A549 (cell line): ENCODE results near the gene CCNJ. TPM values are rescaled to one million over a fixed set of nuclear protein-coding genes. Genes with fewer than 3 reads are reported as not detected.

Experiments used
- ATAC-seq, 2 experiments: fragments of 200-7000 bp in 1 of 2; fragments of >200 bp in 1 of 2; cut with Nextera tagmentation in 1 of 2; cut with Tn5 transposase in 1 of 2; 3 replicates each; pipeline versions ENCODE4 v1.8.0 to v1.9.1; 2018 to 2020; ENCODE audit warnings: mild to moderate bottlenecking in 1 of 2, moderate library complexity in 1 of 2
- CTCF ChIA-PET: fragments of 300-600 bp; sonication (Branson Sonifier 250); formaldehyde crosslinking; extraction: SDS; loops from one replicate; lab custom pipeline; 2021; ENCODE audit warnings: antibody characterized with exemption, inconsistent platforms; lab: Yijun Ruan, JAX
- POLR2A ChIA-PET: fragments of 350-600 bp; formaldehyde crosslinking; extraction: SDS; loops from one replicate; lab custom pipeline; 2021; ENCODE audit warnings: antibody characterized with exemption, inconsistent platforms; lab: Yijun Ruan, JAX
- DNase-seq, 2 experiments: peaks; one replicate each; pipeline versions ENCODE4 v3.0.0 to v3.0.0-alpha.2; 2011 to 2016; ENCODE audit warnings: low read depth in 1 of 2, low spot score in 1 of 2
- FAIRE-seq: peaks from 2 replicates; lab custom pipeline; 2011; peaks lifted over from hg19 to GRCh38; lab: Jason Lieb, UNC
- H3K27ac ChIP-seq, 2 experiments: fragments of >200 bp; sonication (Bioruptor Twin); formaldehyde crosslinking; 3 replicates each; pipeline ENCODE4 v1.5.1; 2016 to 2017
- H3K4me1 ChIP-seq: fragments of >200 bp; sonication (Bioruptor Twin); formaldehyde crosslinking; 3 replicates; pipeline ENCODE4 v1.6.1; 2016
- H3K4me2 ChIP-seq: fragments of >200 bp; sonication (Bioruptor Twin); formaldehyde crosslinking; 3 replicates; pipeline ENCODE4 v1.6.1; 2016
- H3K4me3 ChIP-seq: fragments of >200 bp; sonication (Bioruptor Twin); formaldehyde crosslinking; 3 replicates; pipeline ENCODE4 v1.5.1; 2016
- H3K9me3 ChIP-seq: fragments of >200 bp; sonication (Bioruptor Twin); formaldehyde crosslinking; 3 replicates; pipeline ENCODE4 v1.6.1; 2016
- BHLHE40 ChIP-seq: IDR thresholded peaks from 2 replicates; pipeline ENCODE4 v1.6.1; 2012; ENCODE audit warnings: low read depth, low read length, inconsistent platforms
- CBX2 ChIP-seq: fragments of 200-600 bp; sonication (generic); IDR thresholded peaks from 2 replicates; pipeline ENCODE4 v1.6.1; 2016; ENCODE audit warnings: low read depth, mild to moderate bottlenecking, borderline replicate concordance
- CEBPB ChIP-seq, 2 experiments: fragments of >200 bp in 1 of 2; sonication (Bioruptor Twin) in 1 of 2; formaldehyde crosslinking in 1 of 2; IDR thresholded peaks; 2 replicates each; pipeline ENCODE4 v1.6.1; 2012 to 2016
- E2F6 ChIP-seq: IDR thresholded peaks from 2 replicates; pipeline ENCODE4 v1.6.1; 2012; ENCODE audit warnings: low read depth, borderline replicate concordance
- EHMT2 ChIP-seq: fragments of 200-600 bp; sonication (generic); IDR thresholded peaks from 2 replicates; pipeline ENCODE4 v1.6.1; 2016; ENCODE audit warnings: antibody characterized with exemption, low read depth, mild to moderate bottlenecking, moderate library complexity
- ELK1 ChIP-seq: fragments of 150-350 bp; IDR thresholded peaks from 2 replicates; pipeline ENCODE4 v1.6.1; 2014; ENCODE audit warnings: low read depth, mild to moderate bottlenecking, low read length
- EP300 ChIP-seq, 2 experiments: fragments of >200 bp; sonication (Bioruptor Twin); formaldehyde crosslinking; IDR thresholded peaks; 2 replicates in 1 of 2; 3 replicates in 1 of 2; pipeline ENCODE4 v1.6.1; 2016 to 2017
- ESRRA ChIP-seq: fragments of 150-350 bp; IDR thresholded peaks from 2 replicates; pipeline ENCODE4 v1.6.1; 2014; ENCODE audit warnings: mild to moderate bottlenecking, low read length, borderline replicate concordance
- FOSL2 ChIP-seq, 2 experiments: fragments of 450-650 bp in 1 of 2; fragments of >200 bp in 1 of 2; sonication (Bioruptor Twin) in 1 of 2; formaldehyde crosslinking; IDR thresholded peaks; 2 replicates each; pipeline versions ENCODE4 v1.5.0 to v1.6.1; 2016 to 2020; ENCODE audit warnings: mild to moderate bottlenecking in 1 of 2, moderate library complexity in 1 of 2
- FOXS1 ChIP-seq: fragments of 250-450 bp; sonication (Bioruptor Pico); IDR thresholded peaks from 2 replicates; pipeline ENCODE4 v1.5.0; 2020; ENCODE audit warnings: mild to moderate bottlenecking, moderate library complexity
- HMGXB4 ChIP-seq: fragments of 250-450 bp; sonication (Bioruptor Pico); IDR thresholded peaks from 2 replicates; pipeline ENCODE4 v1.5.0; 2021; ENCODE audit warnings: mild to moderate bottlenecking, moderate library complexity, borderline replicate concordance
- HOXB13 ChIP-seq: fragments of 250-450 bp; sonication (Bioruptor Pico); IDR thresholded peaks from 2 replicates; pipeline ENCODE4 v1.5.0; 2020; ENCODE audit warnings: low read depth, mild to moderate bottlenecking, moderate library complexity
- HOXB5 ChIP-seq: fragments of 250-450 bp; sonication (Bioruptor Pico); IDR thresholded peaks from 2 replicates; pipeline ENCODE4 v1.5.0; 2020; ENCODE audit warnings: mild to moderate bottlenecking, moderate library complexity
- KDM1A ChIP-seq: fragments of 200-600 bp; sonication (generic); IDR thresholded peaks from 2 replicates; pipeline ENCODE4 v1.6.1; 2016; ENCODE audit warnings: low read depth, mild to moderate bottlenecking
- KDM5A ChIP-seq: fragments of 200-600 bp; sonication (generic); IDR thresholded peaks from 2 replicates; pipeline ENCODE4 v1.6.1; 2016; ENCODE audit warnings: antibody characterized with exemption, mild to moderate bottlenecking
- MAFK ChIP-seq: fragments of 450-650 bp; IDR thresholded peaks from 2 replicates; pipeline ENCODE4 v1.6.1; 2014; ENCODE audit not compliant: partially characterized antibody
- MAZ ChIP-seq: fragments of 150-350 bp; IDR thresholded peaks from 2 replicates; pipeline ENCODE4 v1.6.1; 2014; ENCODE audit warnings: antibody characterized with exemption, low read depth, low read length, borderline replicate concordance
- MYC ChIP-seq: IDR thresholded peaks from 2 replicates; pipeline ENCODE4 v1.6.1; 2012; ENCODE audit warnings: mild to moderate bottlenecking, inconsistent platforms, low read length, improper control_type of control experiment, borderline replicate concordance
- NPAS2 ChIP-seq: fragments of 250-450 bp; sonication (Bioruptor Pico); IDR thresholded peaks from 2 replicates; pipeline ENCODE4 v1.8.0; 2022; ENCODE audit warnings: mild to moderate bottlenecking, moderate library complexity, borderline replicate concordance
- NR3C1 ChIP-seq: fragments of >200 bp; sonication (Bioruptor Twin); formaldehyde crosslinking; IDR thresholded peaks from 3 replicates; pipeline ENCODE4 v1.6.1; 2017
- RAD21 ChIP-seq, 2 experiments: fragments of >200 bp in 1 of 2; sonication (Bioruptor Twin) in 1 of 2; formaldehyde crosslinking in 1 of 2; IDR thresholded peaks in 1 of 2; conservative IDR thresholded peaks in 1 of 2; 2 replicates in 1 of 2; 3 replicates in 1 of 2; pipeline ENCODE4 v1.6.1; 2012 to 2018; ENCODE audit warnings: inconsistent platforms in 1 of 2
- RARB ChIP-seq: fragments of 250-450 bp; sonication (Bioruptor Pico); IDR thresholded peaks from 2 replicates; pipeline ENCODE4 v1.8.0; 2021; ENCODE audit warnings: mild to moderate bottlenecking, moderate library complexity
- RCOR1 ChIP-seq: fragments of 150-350 bp; IDR thresholded peaks from 2 replicates; pipeline ENCODE4 v1.6.1; 2014; ENCODE audit warnings: antibody characterized with exemption, low read length, low read depth
- REST ChIP-seq: fragments of 200-600 bp; sonication (generic); IDR thresholded peaks from 2 replicates; pipeline ENCODE4 v1.6.1; 2016; ENCODE audit warnings: antibody characterized with exemption, mild to moderate bottlenecking, moderate library complexity
- TFCP2L1 ChIP-seq: fragments of 250-450 bp; sonication (Bioruptor Pico); IDR thresholded peaks from 2 replicates; pipeline ENCODE4 v1.5.0; 2021; ENCODE audit warnings: mild to moderate bottlenecking
- TP53 ChIP-seq: fragments of 250-450 bp; sonication (Bioruptor Pico); IDR thresholded peaks from 2 replicates; pipeline ENCODE4 v1.5.0; 2021; ENCODE audit warnings: mild to moderate bottlenecking, moderate library complexity
- ZC3H11A ChIP-seq: fragments of 450-650 bp; IDR thresholded peaks from 2 replicates; pipeline ENCODE4 v1.6.1; 2014; ENCODE audit warnings: antibody characterized with exemption, mild to moderate bottlenecking
- ZFP36 ChIP-seq: fragments of 450-650 bp; IDR thresholded peaks from 2 replicates; pipeline ENCODE4 v1.6.1; 2014; ENCODE audit warnings: borderline replicate concordance; ENCODE audit not compliant: partially characterized antibody
- ZNF302 ChIP-seq: fragments of 250-450 bp; sonication (Bioruptor Pico); IDR thresholded peaks from 2 replicates; pipeline ENCODE4 v1.9.0; 2021; ENCODE audit warnings: inconsistent platforms, mild to moderate bottlenecking, moderate library complexity
- WGBS: methylation state at CpG from one replicate; pipeline ENCODE4 v1.1.6; 2017; ENCODE audit errors: missing lambda C conversion rate; 5-methylcytosine and 5-hydroxymethylcytosine counted together
- polyA plus RNA-seq, 4 experiments: library from polyadenylated mRNA; depleted of rRNA in 3 of 4; stranded (reverse); fragments of >200 nt; fragmentation: RNase III in 1 of 4; extraction: RNeasy Plus Mini Kit Qiagen cat#74134 plus additional on column Dnase treatment in 1 of 4; gene quantifications; 2 replicates in 3 of 4; 3 replicates in 1 of 4; pipeline ENCODE4 v1.2.3, GENCODE V29; 2011 to 2017

CCNJ gene
- polyA plus RNA-seq, 2 of the 4 experiments (the other 2 are of a cell fraction) = 6.5 to 12.0 TPM

GRCh38 chr10:96077156-96077555 is 33.8 kb downstream of the CCNJ start:
- Histone ChIP-seq H3K4me3 (no peak overlapping the region), H3K9me3 (no peaks in the 10 kb centered on the region), H3K4me1 (peaks cover 10% of the 10 kb centered on the region; the same call in 2 of the 3 replicates), H3K4me2 (no peak overlapping the region), H3K27ac (no peak overlapping the region)
- CTCF ChIA-PET = interaction anchor here (0.5 to 1.5 kb wide), 3 partner anchors 17 to 216 kb away, joined by 4 read pairs; no protein-coding TSS in a partner anchor
- ATAC-seq (no peak), FAIRE-seq (no peak), DNase-seq (no peak)
- POLR2A ChIA-PET = no interaction called here
- TF ChIP-seq REST (no peak), ZFP36 (no peak), FOSL2 (IDR thresholded peaks at IDR 0.05) (no peak), FOSL2 (CRISPR knock-in tag; IDR thresholded peaks at IDR 0.05) (no peak), E2F6 (no peak), ESRRA (no peak), EP300 (IDR thresholded peaks at IDR 0.05) (no peak), ELK1 (no peak), TP53 (CRISPR knock-in tag) (no peak), MAZ (no peak), KDM1A (no peak), EHMT2 (no peak), MYC (no peak), MAFK (no peak), HOXB5 (CRISPR knock-in tag) (no peak), CEBPB (IDR thresholded peaks at IDR 0.05) (no peak), NPAS2 (CRISPR knock-in tag) (no peak), KDM5A (no peak), RARB (CRISPR knock-in tag) (no peak), BHLHE40 (no peak), TFCP2L1 (CRISPR knock-in tag) (no peak)
- 95% methylated on average over 3 of the region's 3 CpGs for WGBS

GRCh38 chr10:96082153-96082552 is 38.8 kb downstream of the CCNJ start:
- FAIRE-seq (no peak), DNase-seq (no peak), ATAC-seq (no peak)
- ChIA-PET CTCF (interaction anchor here (0.6 to 1.3 kb wide), 2 partner anchors 11 to 74 kb away, joined by 3 to 4 read pairs; no protein-coding TSS in a partner anchor), POLR2A (interaction anchor here (2.3 kb wide), 1 partner anchor 48 kb away, joined by 12 read pairs; the partner anchor contains the start of gene ZNF518A)
- H3K27ac ChIP-seq = no peak overlapping the region
- no peaks in the 10 kb centered on the region for H3K9me3 ChIP-seq
- H3K4me1 ChIP-seq = no peaks in the 10 kb centered on the region
- WGBS = 70% methylated on average over 2 of the region's 2 CpGs
- H3K4me2 ChIP-seq = no peak overlapping the region
- no peak overlapping the region for H3K4me3 ChIP-seq
- TF ChIP-seq E2F6 = no peak
- TF ChIP-seq RAD21 (conservative IDR thresholded peaks at IDR 0.05 in 1 of 2, IDR thresholded peaks at IDR 0.05 in 1 of 2) = no peak
- TF ChIP-seq ZC3H11A = no peak
- TF ChIP-seq ZFP36 = no peak
- no peak for TF ChIP-seq RCOR1
- TF ChIP-seq ESRRA = no peak
- TF ChIP-seq ZNF302 (CRISPR knock-in tag) = no peak
- no peak for TF ChIP-seq NR3C1
- TF ChIP-seq HOXB13 = no peak
- no peak for TF ChIP-seq FOXS1 (CRISPR knock-in tag)
- TF ChIP-seq HMGXB4 (CRISPR knock-in tag) = no peak
- no peak for TF ChIP-seq CBX2
- no peak for TF ChIP-seq MAFK
